Uterus (tissue), 4 donors: ENCODE data around the gene EFCC1. TPM values are rescaled to one million over a fixed set of nuclear protein-coding genes. Genes with fewer than 3 reads are reported as not detected.

Experiments
- DNase-seq, 2 donors: peaks; one replicate each; pipeline ENCODE4 v3.0.0-alpha.2; 2019 to 2020
- H3K27ac ChIP-seq, 2 donors: fragments of 200-600 bp; sonication (generic); 1 replicate in 1 of 2; 2 replicates in 1 of 2; pipeline ENCODE4 v1.5.1; 2016 to 2018
- H3K27me3 ChIP-seq, 2 donors: fragments of 200-600 bp; sonication (generic); one replicate each; pipeline ENCODE4 v1.5.1; 2018 to 2019; ENCODE audit warnings: control low read depth in 1 of 2
- H3K36me3 ChIP-seq, 2 donors: fragments of 200-600 bp; sonication (generic); one replicate each; pipeline ENCODE4 v1.5.1; 2019; ENCODE audit warnings: control low read depth in 1 of 2
- H3K4me1 ChIP-seq, 2 donors: fragments of 200-600 bp; sonication (generic); one replicate each; pipeline ENCODE4 v1.5.1; 2018 to 2019; ENCODE audit warnings: control low read depth in 1 of 2
- H3K4me3 ChIP-seq, 2 donors: fragments of 200-600 bp; sonication (generic); 1 replicate in 1 of 2; 2 replicates in 1 of 2; pipeline ENCODE4 v1.5.1; 2018 to 2019; ENCODE audit warnings: mild to moderate bottlenecking in 1 of 2
- H3K9me3 ChIP-seq, 2 donors: fragments of 200-600 bp; sonication (generic); one replicate each; pipeline ENCODE4 v1.5.1; 2019; ENCODE audit warnings: control low read depth in 1 of 2
- POLR2A ChIP-seq, 2 donors: fragments of 450-650 bp; IDR thresholded peaks; one replicate each; pipeline ENCODE4 v1.6.1; 2016; ENCODE audit warnings: antibody characterized with exemption in 2 of 2, mild to moderate bottlenecking in 1 of 2, moderate library complexity in 1 of 2
- intact Hi-C: fragments of 100-400 bp; cut with DNase I; formaldehyde crosslinking; loops from one replicate; pipeline ENCODE4 v1.15.1; 2023; ENCODE audit warnings: low total_unique reads
- total RNA-seq, 4 donors: library from RNA; depleted of rRNA in 3 of 4; stranded (reverse); fragments of >200 nt in 3 of 4; gene quantifications; one replicate each; pipeline versions ENCODE4 v1.1.0 to v1.2.4, GENCODE V29; 2014 to 2023
- TF ChIP-seq, protein P1 (sequence below), 4 experiments: fragments of 200-600 bp in 2 of 4; fragments of 450-650 bp in 2 of 4; sonication (generic) in 2 of 4; IDR thresholded peaks; one replicate each; pipeline ENCODE4 v1.5.1; 2016 to 2019; ENCODE audit warnings: antibody characterized with exemption in 4 of 4, mild to moderate bottlenecking in 2 of 4, moderate library complexity in 1 of 4
- donor health status: DM: yes; HTN: yes; CAD: no.

Gene EFCC1
- total RNA-seq, 4 donors from 2014 or later, result 1.2 to 9.2 (median 4.5) TPM

DNA sequence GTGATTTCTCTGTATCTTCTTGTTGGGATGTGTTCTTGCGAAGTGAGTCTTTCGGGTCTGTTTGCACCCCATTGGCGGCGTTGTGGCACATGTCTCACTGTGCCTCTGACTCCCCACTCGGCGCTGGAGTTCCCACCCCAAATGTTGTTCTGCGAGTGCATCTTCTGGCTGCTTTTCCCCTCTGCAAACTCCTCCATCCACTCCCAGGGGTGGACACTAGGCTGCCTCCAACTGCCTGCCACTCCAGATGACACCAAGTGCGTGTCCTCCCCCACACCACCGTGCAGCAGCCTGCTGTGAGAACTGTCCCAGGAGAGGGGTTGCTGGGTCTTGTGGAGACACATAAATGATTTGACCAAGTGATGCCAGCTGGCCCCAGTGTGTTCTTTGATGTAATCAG, 17.6 kb downstream of the EFCC1 start:
- intact Hi-C loops, result no loop called here
- Histone ChIP-seq H3K36me3 (no peaks in the 10 kb centered on the region), H3K9me3 (no peaks in the 10 kb centered on the region), H3K4me1 (no peaks in the 10 kb centered on the region), H3K27ac (no peak overlapping the region), H3K4me3 (no peak overlapping the region), H3K27me3 (no peaks in the 10 kb centered on the region)
- TF ChIP-seq POLR2A (IDR thresholded peaks at IDR 0.05), result no peak
- TF ChIP-seq, protein P1, sequence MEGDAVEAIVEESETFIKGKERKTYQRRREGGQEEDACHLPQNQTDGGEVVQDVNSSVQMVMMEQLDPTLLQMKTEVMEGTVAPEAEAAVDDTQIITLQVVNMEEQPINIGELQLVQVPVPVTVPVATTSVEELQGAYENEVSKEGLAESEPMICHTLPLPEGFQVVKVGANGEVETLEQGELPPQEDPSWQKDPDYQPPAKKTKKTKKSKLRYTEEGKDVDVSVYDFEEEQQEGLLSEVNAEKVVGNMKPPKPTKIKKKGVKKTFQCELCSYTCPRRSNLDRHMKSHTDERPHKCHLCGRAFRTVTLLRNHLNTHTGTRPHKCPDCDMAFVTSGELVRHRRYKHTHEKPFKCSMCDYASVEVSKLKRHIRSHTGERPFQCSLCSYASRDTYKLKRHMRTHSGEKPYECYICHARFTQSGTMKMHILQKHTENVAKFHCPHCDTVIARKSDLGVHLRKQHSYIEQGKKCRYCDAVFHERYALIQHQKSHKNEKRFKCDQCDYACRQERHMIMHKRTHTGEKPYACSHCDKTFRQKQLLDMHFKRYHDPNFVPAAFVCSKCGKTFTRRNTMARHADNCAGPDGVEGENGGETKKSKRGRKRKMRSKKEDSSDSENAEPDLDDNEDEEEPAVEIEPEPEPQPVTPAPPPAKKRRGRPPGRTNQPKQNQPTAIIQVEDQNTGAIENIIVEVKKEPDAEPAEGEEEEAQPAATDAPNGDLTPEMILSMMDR (IDR thresholded peaks at IDR 0.05), result no peak
- DNase-seq, result no peak

DNA sequence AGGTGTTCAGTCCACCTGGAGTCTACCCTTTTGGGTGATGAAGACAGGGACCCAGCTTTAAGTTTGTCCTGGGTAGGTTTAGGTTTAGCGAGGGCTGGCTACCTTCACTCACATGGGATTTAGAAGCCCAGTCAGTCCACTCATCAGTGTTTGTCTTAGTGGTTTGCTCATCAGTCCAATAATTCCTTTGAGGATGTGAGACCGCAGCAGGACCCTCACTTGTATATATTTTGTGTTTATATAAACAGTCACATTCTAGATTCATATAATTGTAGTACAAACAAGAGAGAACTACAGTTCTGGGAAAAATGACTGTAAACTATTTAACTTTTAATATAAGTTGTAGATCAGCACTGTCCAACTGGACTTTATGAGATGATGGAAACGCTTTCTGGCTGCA, 18.2 kb downstream of the EFCC1 start:
- TF ChIP-seq POLR2A (IDR thresholded peaks at IDR 0.05), result no peak
- TF ChIP-seq, protein P1 (IDR thresholded peaks at IDR 0.05), result no peak
- H3K4me1 ChIP-seq, result no peaks in the 10 kb centered on the region
- no peak overlapping the region for H3K4me3 ChIP-seq
- intact Hi-C loops, result no loop called here
- no peaks in the 10 kb centered on the region for H3K9me3 ChIP-seq
- H3K27ac ChIP-seq, result no peak overlapping the region
- no peaks in the 10 kb centered on the region for H3K36me3 ChIP-seq
- H3K27me3 ChIP-seq, result no peaks in the 10 kb centered on the region
- DNase-seq, result no peak

DNA sequence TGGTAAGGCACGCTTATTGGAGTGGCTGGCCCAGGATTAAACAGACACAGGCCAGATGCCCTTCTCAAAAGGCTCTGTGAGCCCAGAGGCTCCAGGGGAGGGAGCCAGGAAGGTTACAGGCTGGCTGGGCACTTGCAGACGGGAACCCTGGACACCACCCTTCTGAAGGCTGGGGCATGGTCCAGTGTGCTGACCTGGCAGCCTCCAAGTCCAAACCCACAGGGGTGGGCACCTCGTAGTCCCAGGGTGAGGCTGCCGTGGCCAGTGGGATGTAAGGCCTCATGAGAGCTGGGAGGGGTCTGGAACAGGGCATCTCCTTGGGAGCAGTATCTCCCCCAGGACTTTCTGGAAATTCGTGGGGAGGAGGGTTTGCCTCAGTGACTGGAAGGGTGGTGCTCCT, 19.6 kb downstream of the EFCC1 start:
- Histone ChIP-seq H3K36me3 (no peaks in the 10 kb centered on the region), H3K4me3 (no peak overlapping the region), H3K4me1 (no peaks in the 10 kb centered on the region), H3K27me3 (no peaks in the 10 kb centered on the region), H3K9me3 (no peaks in the 10 kb centered on the region), H3K27ac (no peak overlapping the region)
- intact Hi-C loops, result no loop called here
- TF ChIP-seq, protein P1 (IDR thresholded peaks at IDR 0.05), result no peak
- TF ChIP-seq POLR2A (IDR thresholded peaks at IDR 0.05), result no peak
- no peak for DNase-seq

DNA sequence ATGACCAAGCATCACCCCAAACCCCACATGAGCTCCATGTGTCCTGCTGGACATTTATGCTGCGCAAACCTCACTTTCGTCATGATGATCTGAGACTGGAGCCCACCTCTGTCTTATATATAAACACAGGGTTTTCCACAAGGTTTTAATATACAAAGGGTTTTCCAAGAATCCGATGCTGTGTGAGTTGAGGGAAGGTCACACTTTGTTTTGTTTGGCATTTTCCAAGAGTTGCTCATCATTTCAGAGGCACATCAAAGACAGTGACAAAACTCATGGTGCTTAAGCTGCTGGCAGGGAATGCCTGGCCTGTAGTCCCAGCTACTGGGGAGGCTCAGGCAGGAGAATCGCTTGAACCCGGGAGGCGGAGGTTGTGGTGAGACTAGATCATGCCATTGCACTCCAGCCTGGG, 20.0 kb downstream of the EFCC1 start:
- intact Hi-C loops, result no loop called here
- TF ChIP-seq, protein P1 (IDR thresholded peaks at IDR 0.05), result no peak
- no peak for TF ChIP-seq POLR2A (IDR thresholded peaks at IDR 0.05)
- H3K27ac ChIP-seq, result no peak overlapping the region
- H3K4me1 ChIP-seq, result no peaks in the 10 kb centered on the region
- no peaks in the 10 kb centered on the region for H3K36me3 ChIP-seq
- no peaks in the 10 kb centered on the region for H3K9me3 ChIP-seq
- H3K27me3 ChIP-seq, result no peaks in the 10 kb centered on the region
- DNase-seq, result no peak
- H3K4me3 ChIP-seq, result no peak overlapping the region

DNA sequence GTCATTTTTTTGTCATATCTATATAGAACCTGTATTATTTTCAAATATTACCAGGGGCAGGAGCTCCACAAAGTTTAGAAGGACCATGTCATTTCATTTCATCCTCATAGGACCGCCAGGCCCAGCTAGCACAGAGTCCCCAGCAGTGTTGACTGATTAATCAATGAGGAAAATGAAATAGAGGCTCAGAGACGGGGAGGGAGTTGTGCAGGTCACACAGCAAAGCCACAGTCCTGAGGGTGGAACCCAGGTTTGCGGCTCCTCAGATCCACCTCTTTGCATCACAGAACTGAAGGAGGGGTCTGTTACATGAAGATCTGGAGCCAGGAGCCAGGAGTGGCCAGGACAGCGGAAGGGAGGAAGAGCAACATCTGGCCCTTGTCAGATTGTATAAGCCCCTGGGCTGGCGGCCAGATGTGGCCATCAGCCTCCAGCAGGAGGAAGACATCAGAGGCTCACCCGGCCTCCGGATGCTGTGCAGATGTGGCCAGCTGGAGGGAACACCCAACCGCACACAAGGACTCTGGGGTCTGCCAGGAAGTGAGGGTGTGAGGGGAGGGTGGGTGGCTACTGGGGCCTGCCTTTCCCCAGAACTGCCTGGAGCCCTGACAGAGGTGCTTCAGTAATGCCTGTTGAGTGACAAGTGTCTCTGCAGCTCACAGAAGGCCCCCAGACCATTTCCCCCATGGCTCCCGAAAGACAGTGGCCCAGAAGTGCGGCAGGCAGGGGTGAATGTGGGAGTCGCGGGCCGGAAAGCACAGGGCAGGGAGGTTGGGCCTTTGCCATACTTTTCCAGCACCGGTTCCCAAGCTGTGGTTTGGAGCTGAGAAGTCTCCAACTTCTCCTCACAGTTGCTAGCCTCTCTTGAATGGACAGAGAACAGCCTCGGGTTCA, 21.3 kb downstream of the EFCC1 start:
- Histone ChIP-seq H3K9me3 (no peaks in the 10 kb centered on the region), H3K4me1 (no peaks in the 10 kb centered on the region), H3K36me3 (no peaks in the 10 kb centered on the region), H3K27me3 (no peaks in the 10 kb centered on the region), H3K27ac (peak overlapping the region; percentile 17 to 67), H3K4me3 (no peak overlapping the region)
- TF ChIP-seq POLR2A (IDR thresholded peaks at IDR 0.05), result no peak
- TF ChIP-seq, protein P1 (IDR thresholded peaks at IDR 0.05), result no peak
- intact Hi-C loops, result no loop called here
- DNase-seq, result peak; percentile 77 to 84
